Activated T-cell treated with anti-CD3 and anti-CD28 coated beads, Interleukin-2, amount 50 U/mL, for 4 hours (primary cell): ENCODE data around the gene TNFAIP8L3. TPM values are rescaled to one million over a fixed set of nuclear protein-coding genes. Genes with fewer than 3 reads are reported as not detected.

Experiments used
- ATAC-seq, 2 donors: fragments of 200-7000 bp; cut with Tn5 transposase; one replicate each; pipeline ENCODE4 v1.10.0; 2021
- DNase-seq: peaks from one replicate; pipeline ENCODE4 v3.0.0-alpha.2; 2020
- H3K27me3 Mint-ChIP-seq: one replicate; pipeline ENCODE4 v1.8.0; 2021; ENCODE audit warnings: low read depth, mixed read lengths
- H3K36me3 Mint-ChIP-seq: one replicate; pipeline ENCODE4 v1.8.0; 2022; ENCODE audit warnings: mixed read lengths; ENCODE audit not compliant: insufficient read depth
- H3K4me1 Mint-ChIP-seq: one replicate; pipeline ENCODE4 v1.8.0; 2021; ENCODE audit warnings: low read depth, mixed read lengths
- H3K4me3 Mint-ChIP-seq: one replicate; pipeline ENCODE4 v1.8.0; 2021; ENCODE audit warnings: mild to moderate bottlenecking, moderate library complexity, mixed read lengths
- H3K9me3 Mint-ChIP-seq: one replicate; pipeline ENCODE4 v1.8.0; 2021; ENCODE audit warnings: mixed read lengths
- total RNA-seq, 3 donors: library from RNA; stranded (reverse); gene quantifications; one replicate each; pipeline ENCODE4 v1.2.1, GENCODE V29; 2021

Gene TNFAIP8L3
- total RNA-seq, 3 donors from 2014 or later: 0.15 to 0.22 TPM; not detected in 1

DNA sequence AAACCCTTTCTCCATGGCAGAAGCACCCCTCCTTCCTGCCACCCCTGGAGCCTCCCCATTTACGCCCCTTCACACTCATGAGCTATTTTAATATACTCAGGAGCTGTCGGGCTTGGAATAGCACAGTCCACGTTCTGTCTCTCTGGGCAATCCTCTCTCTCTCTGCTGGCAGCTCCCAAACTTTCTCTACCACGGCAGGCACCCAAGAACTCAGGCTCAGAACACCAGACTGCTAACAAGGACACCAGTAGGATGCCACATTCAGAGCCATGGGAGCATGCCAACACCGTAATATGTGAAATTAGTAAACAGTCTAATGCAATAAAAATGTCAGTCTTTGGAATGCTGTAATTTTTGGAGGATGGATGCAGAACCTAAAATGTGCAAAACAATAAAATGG is 19.3 kb downstream of the TNFAIP8L3 start:
- DNase-seq: no peak
- Mint-ChIP-seq H3K9me3 (no peaks in the 10 kb centered on the region), H3K4me3 (no peak overlapping the region), H3K27me3 (peaks cover 22% of the 10 kb centered on the region), H3K36me3 (no peaks in the 10 kb centered on the region), H3K4me1 (peaks cover 11% of the 10 kb centered on the region)
- no peak for ATAC-seq

DNA sequence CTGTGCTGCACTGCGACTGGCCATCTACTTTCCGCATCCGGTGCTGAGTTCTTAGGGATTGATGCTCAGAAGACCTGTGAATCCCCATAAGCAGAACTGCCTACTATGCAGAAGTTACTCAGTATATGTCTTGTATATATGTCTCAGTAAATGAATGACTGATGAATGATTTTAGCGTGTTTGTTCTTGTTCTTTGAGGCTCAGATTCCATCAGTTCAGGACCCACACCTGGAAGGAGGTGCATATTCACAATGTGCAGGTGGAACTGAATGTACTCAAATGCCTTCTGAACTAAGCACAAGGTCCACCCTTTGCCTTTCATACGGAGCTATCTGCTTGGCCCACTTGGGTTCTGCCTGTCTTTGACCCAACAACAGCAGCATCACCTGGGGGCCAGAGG is 19.8 kb downstream of the TNFAIP8L3 start:
- Mint-ChIP-seq H3K4me1 (peaks cover 11% of the 10 kb centered on the region), H3K9me3 (no peaks in the 10 kb centered on the region), H3K4me3 (no peak overlapping the region), H3K27me3 (peaks cover 22% of the 10 kb centered on the region), H3K36me3 (no peaks in the 10 kb centered on the region)
- ATAC-seq (no peak), DNase-seq (no peak)

GRCh38 chr15:51071578-51071977 is 23.1 kb downstream of the TNFAIP8L3 start:
- Mint-ChIP-seq H3K9me3 (no peaks in the 10 kb centered on the region), H3K4me1 (peaks cover 3% of the 10 kb centered on the region), H3K4me3 (no peak overlapping the region), H3K27me3 (peaks cover 9% of the 10 kb centered on the region), H3K36me3 (no peaks in the 10 kb centered on the region)
- ATAC-seq (no peak), DNase-seq (no peak)

- ATAC-seq (no peak), DNase-seq (no peak)
- H3K4me1 Mint-ChIP-seq: no peaks in the 10 kb centered on the region
- H3K9me3 Mint-ChIP-seq: no peaks in the 10 kb centered on the region
- no peak overlapping the region for H3K4me3 Mint-ChIP-seq
- peaks cover 11% of the 10 kb centered on the region for H3K27me3 Mint-ChIP-seq
- no peaks in the 10 kb centered on the region for H3K36me3 Mint-ChIP-seq
Observed at GRCh38 chr15:51069983-51070382, 24.7 kb downstream of the TNFAIP8L3 start.

DNA sequence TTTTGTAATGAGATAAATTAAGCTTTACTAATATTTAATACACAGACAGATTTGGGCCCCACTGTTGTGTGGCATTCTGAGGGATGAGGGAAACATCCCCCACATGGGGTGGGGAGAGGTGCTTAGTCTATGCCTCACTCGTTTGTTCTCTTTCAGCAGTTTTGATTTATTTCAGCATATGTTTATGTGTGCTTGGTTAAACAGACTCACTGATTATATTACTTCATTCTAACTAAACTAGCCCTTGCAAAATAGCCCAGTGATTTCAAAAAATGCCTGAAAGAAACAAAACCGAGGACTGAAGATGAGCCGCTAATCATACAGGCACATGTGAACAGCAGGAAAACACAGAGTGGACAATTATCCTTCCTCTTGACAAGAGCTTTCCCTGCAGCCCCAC is 27.2 kb downstream of the TNFAIP8L3 start:
- no peaks in the 10 kb centered on the region for H3K4me1 Mint-ChIP-seq
- ATAC-seq: no peak
- H3K4me3 Mint-ChIP-seq: no peak overlapping the region
- no peaks in the 10 kb centered on the region for H3K36me3 Mint-ChIP-seq
- H3K27me3 Mint-ChIP-seq: peaks cover 11% of the 10 kb centered on the region
- no peak for DNase-seq
- H3K9me3 Mint-ChIP-seq: no peaks in the 10 kb centered on the region

DNA sequence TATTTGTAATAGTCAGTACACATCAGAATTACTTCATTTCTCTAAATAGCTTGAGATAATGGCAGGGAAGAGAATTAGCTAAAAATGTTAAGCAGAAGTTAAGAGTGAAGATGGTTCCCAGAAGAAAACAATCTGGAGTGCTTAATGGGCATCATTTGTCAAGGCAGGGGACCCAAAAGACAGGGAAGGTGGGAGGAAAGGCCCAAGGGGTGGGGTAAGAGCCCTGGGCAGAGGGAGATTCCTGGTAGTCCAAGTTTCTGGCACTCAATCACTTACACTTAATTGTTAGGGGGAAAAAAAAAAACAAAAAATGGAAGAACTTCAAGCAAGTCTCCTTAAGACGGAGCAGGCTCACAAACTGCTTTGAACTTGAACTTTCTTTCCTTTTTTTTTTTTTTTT is 28.9 kb downstream of the TNFAIP8L3 start:
- peaks cover 11% of the 10 kb centered on the region for H3K27me3 Mint-ChIP-seq
- no peaks in the 10 kb centered on the region for H3K36me3 Mint-ChIP-seq
- DNase-seq (no peak), ATAC-seq (no peak)
- no peaks in the 10 kb centered on the region for H3K4me1 Mint-ChIP-seq
- no peak overlapping the region for H3K4me3 Mint-ChIP-seq
- H3K9me3 Mint-ChIP-seq: no peaks in the 10 kb centered on the region

- H3K27me3 Mint-ChIP-seq: peaks cover 15% of the 10 kb centered on the region
- no peaks in the 10 kb centered on the region for H3K4me1 Mint-ChIP-seq
- H3K36me3 Mint-ChIP-seq: no peaks in the 10 kb centered on the region
- no peak overlapping the region for H3K4me3 Mint-ChIP-seq
- DNase-seq (no peak), ATAC-seq (no peak)
- H3K9me3 Mint-ChIP-seq: no peaks in the 10 kb centered on the region
Observed at GRCh38 chr15:51065261-51065660, 29.4 kb downstream of the TNFAIP8L3 start.

- Mint-ChIP-seq H3K4me3 (no peak overlapping the region), H3K36me3 (no peaks in the 10 kb centered on the region), H3K27me3 (peaks cover 14% of the 10 kb centered on the region), H3K9me3 (no peaks in the 10 kb centered on the region), H3K4me1 (no peaks in the 10 kb centered on the region)
- DNase-seq (no peak), ATAC-seq (no peak)
Observed at GRCh38 chr15:51062736-51063135, 32.0 kb downstream of the TNFAIP8L3 start.

GRCh38 chr15:51060030-51060673 is 34.6 kb downstream of the TNFAIP8L3 start:
- Mint-ChIP-seq H3K4me3 (no peak overlapping the region), H3K36me3 (no peaks in the 10 kb centered on the region), H3K9me3 (no peaks in the 10 kb centered on the region), H3K27me3 (peaks cover 16% of the 10 kb centered on the region), H3K4me1 (no peaks in the 10 kb centered on the region)
- no peak for DNase-seq
- ATAC-seq: no peak

DNA sequence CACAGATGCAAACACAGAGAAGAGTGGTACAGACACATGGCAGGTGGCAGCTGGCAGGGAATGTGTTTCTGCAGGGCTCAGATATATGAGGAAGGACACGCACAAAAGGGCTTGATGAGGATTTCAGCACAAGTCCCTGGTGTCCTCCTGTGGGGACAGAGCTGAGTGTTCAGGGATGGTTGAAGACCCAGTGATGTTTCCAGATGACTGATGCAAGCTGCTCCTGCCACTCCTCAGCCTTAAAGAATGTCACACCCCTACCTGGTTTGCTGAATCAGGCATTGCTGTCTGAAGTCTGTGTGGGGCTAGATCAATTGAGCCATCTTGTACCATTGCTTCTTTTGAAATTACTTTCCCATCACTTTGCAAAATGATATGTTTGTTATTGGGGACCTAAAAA is 40.2 kb downstream of the TNFAIP8L3 start:
- H3K4me3 Mint-ChIP-seq: no peak overlapping the region
- ATAC-seq (no peak), DNase-seq (no peak)
- H3K9me3 Mint-ChIP-seq: no peaks in the 10 kb centered on the region
- H3K4me1 Mint-ChIP-seq: no peaks in the 10 kb centered on the region
- peaks cover 11% of the 10 kb centered on the region for H3K27me3 Mint-ChIP-seq
- H3K36me3 Mint-ChIP-seq: no peaks in the 10 kb centered on the region

DNA sequence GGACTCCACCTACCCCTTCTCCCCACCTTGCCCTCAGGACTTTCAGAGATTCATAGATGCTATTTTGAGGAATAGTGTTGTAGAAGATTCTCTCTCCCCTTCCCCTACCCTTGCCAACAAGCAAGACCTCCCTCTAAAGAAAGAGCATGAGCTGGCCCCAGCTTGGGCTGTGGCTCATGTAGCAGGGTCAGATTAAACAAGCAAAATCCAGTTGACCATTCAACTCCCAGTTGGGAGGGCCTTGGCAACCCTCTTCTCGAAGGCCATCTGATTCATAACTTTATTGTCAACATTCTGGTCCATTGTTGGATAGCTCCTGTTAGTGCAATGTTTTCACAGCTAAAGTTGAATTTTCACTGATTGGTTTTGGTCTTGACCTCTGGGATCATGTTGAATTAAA is 41.1 kb downstream of the TNFAIP8L3 start:
- no peaks in the 10 kb centered on the region for H3K36me3 Mint-ChIP-seq
- no peak overlapping the region for H3K4me3 Mint-ChIP-seq
- no peak for DNase-seq
- H3K9me3 Mint-ChIP-seq: no peaks in the 10 kb centered on the region
- peaks cover 11% of the 10 kb centered on the region for H3K27me3 Mint-ChIP-seq
- no peak for ATAC-seq
- no peaks in the 10 kb centered on the region for H3K4me1 Mint-ChIP-seq

DNA sequence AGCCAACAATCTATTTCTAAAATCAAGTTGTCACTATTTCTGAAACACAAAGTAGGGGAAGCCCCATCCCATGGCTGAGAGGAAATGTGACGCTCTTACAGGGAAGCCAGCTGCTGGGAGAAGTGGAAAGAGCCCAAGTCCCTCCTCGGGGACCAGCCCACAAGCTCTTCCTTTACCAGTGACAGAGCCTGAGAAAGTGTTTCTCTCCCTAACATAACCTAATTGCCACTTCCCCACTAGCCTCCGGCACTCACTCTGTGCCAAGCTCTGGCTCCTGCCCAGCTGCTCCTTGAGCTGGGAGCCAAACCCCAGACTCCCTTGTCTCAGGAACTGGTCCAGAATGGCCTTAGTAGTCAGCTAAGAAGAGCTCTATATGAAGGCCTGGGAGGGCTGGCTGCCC is 42.9 kb downstream of the TNFAIP8L3 start:
- no peaks in the 10 kb centered on the region for H3K4me1 Mint-ChIP-seq
- DNase-seq (no peak), ATAC-seq (no peak)
- peaks cover 6% of the 10 kb centered on the region for H3K27me3 Mint-ChIP-seq
- no peaks in the 10 kb centered on the region for H3K9me3 Mint-ChIP-seq
- no peaks in the 10 kb centered on the region for H3K36me3 Mint-ChIP-seq
- H3K4me3 Mint-ChIP-seq: no peak overlapping the region

- no peaks in the 10 kb centered on the region for H3K4me1 Mint-ChIP-seq
- no peak for DNase-seq
- H3K9me3 Mint-ChIP-seq: no peaks in the 10 kb centered on the region
- H3K36me3 Mint-ChIP-seq: peaks cover 2% of the 10 kb centered on the region
- ATAC-seq: no peak
- no peak overlapping the region for H3K4me3 Mint-ChIP-seq
- peaks cover 4% of the 10 kb centered on the region for H3K27me3 Mint-ChIP-seq
Observed at GRCh38 chr15:51049081-51049480, 45.6 kb downstream of the TNFAIP8L3 start.

- Mint-ChIP-seq H3K4me3 (no peak overlapping the region), H3K9me3 (no peaks in the 10 kb centered on the region), H3K27me3 (peaks cover 4% of the 10 kb centered on the region), H3K36me3 (peaks cover 2% of the 10 kb centered on the region), H3K4me1 (no peaks in the 10 kb centered on the region)
- no peak for DNase-seq
- ATAC-seq: no peak
Observed at GRCh38 chr15:51048308-51048707, 46.4 kb downstream of the TNFAIP8L3 start.

DNA sequence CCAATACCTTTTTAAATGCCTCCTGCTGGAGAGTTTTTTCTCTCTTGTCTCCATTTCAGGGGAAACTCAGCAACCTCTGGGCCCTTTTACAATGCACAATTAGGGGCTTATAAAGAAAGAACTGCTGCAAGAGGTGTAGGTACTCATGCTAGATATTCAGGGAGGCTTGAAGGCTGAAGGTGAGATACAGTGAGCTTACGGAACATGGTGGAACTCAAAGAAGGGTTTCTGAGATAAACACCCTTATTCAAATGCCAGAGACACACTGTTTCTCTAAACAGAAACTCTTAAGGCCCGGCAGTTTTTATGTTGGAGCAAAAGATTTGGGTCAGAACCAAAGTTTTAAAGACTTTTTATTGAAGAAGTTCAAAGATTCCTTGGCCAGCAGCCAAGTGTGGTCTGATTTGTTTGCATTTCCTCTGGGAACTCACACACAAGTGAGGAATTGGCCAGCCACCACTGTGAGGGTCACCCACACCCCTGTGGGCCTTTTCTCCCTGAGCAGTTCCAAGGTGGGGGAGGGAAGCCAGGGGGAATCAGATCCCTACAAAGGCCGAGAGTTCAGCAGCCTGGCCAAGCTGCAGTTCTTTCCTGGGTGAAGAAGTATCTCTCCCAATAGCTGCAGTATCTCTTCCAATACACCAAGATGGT is 47.8 kb downstream of the TNFAIP8L3 start:
- Mint-ChIP-seq H3K4me3 (no peak overlapping the region), H3K27me3 (peaks cover 4% of the 10 kb centered on the region), H3K9me3 (no peaks in the 10 kb centered on the region), H3K36me3 (peaks cover 2% of the 10 kb centered on the region), H3K4me1 (no peaks in the 10 kb centered on the region)
- ATAC-seq (no peak), DNase-seq (no peak)
